ENCODE data around the gene KCNT2.

The KCNT2 gene

GRCh38 chr1:196178083-196178635, 430.1 kb downstream of the KCNT2 start:
- DNase-seq = peak; percentile 23
